Measurements from ENCODE around the gene SGIP1. TPM values are rescaled to one million over a fixed set of nuclear protein-coding genes. Genes with fewer than 3 reads are reported as not detected.

The SGIP1 gene
- total and polyA plus RNA-seq, 2 of the 8 experiments (the other 6 are each of a cell fraction or from before 2014, with no cell fraction given) = 1.4 to 2.1 TPM

- Histone ChIP-seq H4K91ac (replicated peaks; ENCODE audit: insufficient read length, low read length) (no peak overlapping the region), H3K4ac (replicated peaks; ENCODE audit: insufficient read length, low read depth, low read length) (no peak overlapping the region), H3K27ac (ENCODE audit: low read depth, low read length) (no peak overlapping the region), H3K4me3 (ENCODE audit: extremely low read depth in 1 of 4, insufficient read depth in 2 of 4, low read depth in 3 of 4, low read length in 4 of 4) (no peak overlapping the region), H3K56ac (replicated peaks; ENCODE audit: insufficient read length, low read depth, low read length) (no peak overlapping the region), H3K14ac (ENCODE audit: insufficient read length) (no peak overlapping the region), H2BK5ac (ENCODE audit: low read depth, low read length) (no peak overlapping the region), H3K79me2 (ENCODE audit: control insufficient read depth in 1 of 2, insufficient read depth in 2 of 2, low read length in 2 of 2) (no peaks in the 10 kb centered on the region), H2AFZ (ENCODE audit: low read length) (no peak overlapping the region), H3K18ac (ENCODE audit: extremely low read depth, low read length) (no peak overlapping the region), H4K8ac (ENCODE audit: extremely low read depth, insufficient read depth, low read length) (no peak overlapping the region), H2BK20ac (ENCODE audit: low read length) (no peak overlapping the region), H3K23ac (ENCODE audit: insufficient read length) (no peak overlapping the region), H2BK15ac (ENCODE audit: low read length) (no peak overlapping the region), H3K9me3 (ENCODE audit: insufficient read depth in 2 of 2, low read depth in 1 of 2, low read length in 1 of 2) (no peaks in the 10 kb centered on the region), H3K4me2 (ENCODE audit: insufficient read depth in 1 of 2, low read depth in 2 of 2, low read length in 2 of 2) (no peak overlapping the region), H3K9ac (replicated peaks in 1 of 4; ENCODE audit: extremely low read depth in 1 of 4, low read depth in 3 of 4, low read length in 3 of 4) (no peak overlapping the region), H2BK12ac (ENCODE audit: low read depth, low read length) (no peak overlapping the region), H4K20me1 (replicated peaks in 1 of 2; ENCODE audit: control insufficient read depth in 1 of 2, insufficient read depth in 2 of 2, low read length in 2 of 2) (no peaks in the 10 kb centered on the region), H2BK120ac (replicated peaks; ENCODE audit: low read depth, low read length) (no peak overlapping the region), H2AK5ac (ENCODE audit: low read depth, low read length) (no peak overlapping the region), H3K23me2 (ENCODE audit: low read depth, low read length) (no peaks in the 10 kb centered on the region), H3K36me3 (ENCODE audit: control insufficient read depth in 2 of 4, insufficient read depth in 4 of 4, low read length in 3 of 4) (no peaks in the 10 kb centered on the region), H4K5ac (ENCODE audit: insufficient read length, low read depth, low read length) (no peak overlapping the region), H3K79me1 (ENCODE audit: low read depth, low read length) (no peaks in the 10 kb centered on the region), H3K4me1 (replicated peaks in 1 of 4; ENCODE audit: control insufficient read depth in 3 of 4, insufficient read depth in 4 of 4, low read length in 3 of 4) (no peaks in the 10 kb centered on the region), H3K27me3 (replicated peaks in 1 of 4; ENCODE audit: control insufficient read depth in 3 of 4, extremely low read depth in 1 of 4, insufficient read depth in 3 of 4, low read length in 3 of 4) (no peaks in the 10 kb centered on the region)
- DNase-seq (ENCODE audit: low read depth in 1 of 2, low spot score in 2 of 2) (no peak), FAIRE-seq (no peak)
- ChIA-PET CTCF (ENCODE audit: partially characterized antibody) (interaction anchor here (1.0 kb wide), 1 partner anchor 127 kb away, joined by 5 read pairs; no protein-coding TSS in a partner anchor), POLR2A (ENCODE audit: partially characterized antibody) (no interaction called here)
- WGBS, 2 experiments (ENCODE audit: extremely low coverage in 1 of 2, insufficient coverage in 1 of 2, insufficient read length in 1 of 2, insufficient replicate concordance in 2 of 2, low coverage in 1 of 2, low lambda C conversion rate in 2 of 2, missing lambda C conversion rate in 1 of 2) = 95% methylated on average over 3 of the region's 3 CpGs; no CpG with 5 or more reads in 1 of the 2 experiments
- TF ChIP-seq JUND (IDR thresholded peaks at IDR 0.05; ENCODE audit: low read length) (no peak), ASH2L (IDR thresholded peaks at IDR 0.05; ENCODE audit: low read length) (no peak), CHD2 (IDR thresholded peaks at IDR 0.05; ENCODE audit: low read length) (no peak), SUZ12 (IDR thresholded peaks at IDR 0.05; ENCODE audit: low read length) (no peak), HDAC2 (IDR thresholded peaks at IDR 0.05; ENCODE audit: borderline replicate concordance in 1 of 2, low read depth in 2 of 2, low read length in 2 of 2) (no peak), ATF3 (IDR thresholded peaks at IDR 0.05; ENCODE audit: insufficient read depth, low read depth, low read length) (no peak), SP1 (IDR thresholded peaks at IDR 0.05; ENCODE audit: low read depth, low read length) (no peak), SIRT6 (IDR thresholded peaks at IDR 0.05; ENCODE audit: low read length) (no peak), TAF1 (IDR thresholded peaks at IDR 0.05; ENCODE audit: low read depth, low read length) (no peak), GTF2F1 (IDR thresholded peaks at IDR 0.05; ENCODE audit: borderline replicate concordance, low read depth, low read length) (no peak), ATF2 (IDR thresholded peaks at IDR 0.05; ENCODE audit: low read length) (no peak), ZNF274 (IDR thresholded peaks at IDR 0.05; ENCODE audit: borderline replicate concordance, extremely low read depth, low read length) (no peak)
Observed at GRCh38 chr1:66676613-66677298, 142.8 kb downstream of the SGIP1 start.
